ENCODE measurements around the gene UNC5A.

UNC5A gene

GRCh38 chr5:176847148-176847547 is 36.8 kb downstream of the UNC5A start:
- no peak for DNase-seq

- no peak for DNase-seq
Measured at GRCh38 chr5:176847726-176848290, 37.4 kb downstream of the UNC5A start.

GRCh38 chr5:176848651-176849050 is 38.3 kb downstream of the UNC5A start:
- DNase-seq: no peak

- DNase-seq: no peak
Measured at GRCh38 chr5:176849611-176850227, 39.4 kb downstream of the UNC5A start.

- no peak for DNase-seq
Measured at GRCh38 chr5:176850371-176851245, 40.2 kb downstream of the UNC5A start.

- no peak for DNase-seq
Measured at GRCh38 chr5:176851380-176851779, 41.0 kb downstream of the UNC5A start.

GRCh38 chr5:176851871-176852658 is 41.7 kb downstream of the UNC5A start:
- DNase-seq: no peak

GRCh38 chr5:176853151-176853778 is 42.9 kb downstream of the UNC5A start:
- DNase-seq: peak; percentile 52

- DNase-seq: no peak
Measured at GRCh38 chr5:176854164-176854563, 43.8 kb downstream of the UNC5A start.

- no peak for DNase-seq
Measured at GRCh38 chr5:176855598-176855997, 45.2 kb downstream of the UNC5A start.

GRCh38 chr5:176856746-176857145 is 46.4 kb downstream of the UNC5A start:
- no peak for DNase-seq

- no peak for DNase-seq
Measured at GRCh38 chr5:176857216-176857893, 47.0 kb downstream of the UNC5A start.

GRCh38 chr5:176857894-176858273 is 47.5 kb downstream of the UNC5A start:
- DNase-seq: no peak

GRCh38 chr5:176859916-176860315 is 49.6 kb downstream of the UNC5A start:
- DNase-seq: no peak

- DNase-seq: no peak
Measured at GRCh38 chr5:176860381-176860780, 50.0 kb downstream of the UNC5A start.

GRCh38 chr5:176861276-176861675 is 50.9 kb downstream of the UNC5A start:
- no peak for DNase-seq

- DNase-seq: no peak
Measured at GRCh38 chr5:176862330-176862995, 52.1 kb downstream of the UNC5A start.

GRCh38 chr5:176863041-176863764 is 52.8 kb downstream of the UNC5A start:
- peak; percentile 66 for DNase-seq

GRCh38 chr5:176863765-176864098 is 53.4 kb downstream of the UNC5A start:
- DNase-seq: no peak

- no peak for DNase-seq
Measured at GRCh38 chr5:176864755-176865154, 54.4 kb downstream of the UNC5A start.

GRCh38 chr5:176865964-176866363 is 55.6 kb downstream of the UNC5A start:
- no peak for DNase-seq
